NCI-H2081 (cell line): Measurements from ENCODE around the gene RNF2.
"Not testable (repeated sequence)": the region's sequence is repeated elsewhere in the genome, so short reads cannot be mapped to it uniquely, and the experiment has no call there.

ENCODE experiments used
- DNase-seq, 2 experiments: peaks; one replicate each; lab custom pipeline; 2025; lab: John Stamatoyannopoulos, UW

RNF2 gene

DNA sequence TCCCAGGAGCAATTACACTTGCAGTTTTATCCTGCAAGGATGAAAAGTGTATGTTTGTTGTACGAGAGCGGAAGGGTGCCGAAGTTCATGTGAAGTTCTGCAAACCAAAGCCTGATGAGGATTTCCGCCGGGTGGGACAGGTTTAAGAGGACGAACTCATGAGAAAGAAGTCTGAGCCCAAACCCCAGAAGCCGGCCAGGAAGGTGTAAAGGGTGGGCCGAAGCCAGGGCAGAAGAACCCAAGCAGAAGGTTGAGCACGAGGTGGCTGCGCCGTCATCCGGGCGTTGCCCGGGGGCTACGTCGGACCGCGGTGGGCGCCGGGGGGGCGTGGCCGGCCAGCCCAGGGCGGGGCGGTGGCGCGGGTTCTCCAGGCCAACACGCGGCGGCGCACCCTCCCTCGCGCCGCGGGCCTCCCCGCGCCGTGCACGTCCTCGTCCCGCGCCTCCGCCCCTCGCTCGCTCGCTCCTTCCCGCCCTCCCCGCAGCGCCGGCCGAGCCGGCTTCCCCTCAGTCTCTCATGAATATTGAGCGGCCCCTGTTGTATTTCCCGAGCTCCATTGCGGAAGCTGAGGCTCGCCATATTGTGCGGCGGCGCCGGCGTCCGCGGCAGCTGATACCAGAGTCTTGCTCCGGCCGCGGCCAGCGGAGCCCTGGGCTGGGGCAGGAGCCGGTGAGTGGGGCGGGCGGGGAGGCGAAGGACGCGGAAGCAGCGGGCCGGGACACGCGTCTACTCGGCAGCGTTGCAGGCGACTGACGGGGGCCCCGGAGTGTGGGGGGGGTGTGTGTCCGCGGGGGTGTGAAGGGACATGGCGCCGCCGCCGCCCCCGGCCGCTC lies at the start of gene RNF2:
Gene RNF2 (plus strand): TSS at position 578 of the 833 bp plus-strand sequence. CDS start 41,996 bp downstream, outside the sequence.
- peak; percentile 80 to 84 for DNase-seq

DNA sequence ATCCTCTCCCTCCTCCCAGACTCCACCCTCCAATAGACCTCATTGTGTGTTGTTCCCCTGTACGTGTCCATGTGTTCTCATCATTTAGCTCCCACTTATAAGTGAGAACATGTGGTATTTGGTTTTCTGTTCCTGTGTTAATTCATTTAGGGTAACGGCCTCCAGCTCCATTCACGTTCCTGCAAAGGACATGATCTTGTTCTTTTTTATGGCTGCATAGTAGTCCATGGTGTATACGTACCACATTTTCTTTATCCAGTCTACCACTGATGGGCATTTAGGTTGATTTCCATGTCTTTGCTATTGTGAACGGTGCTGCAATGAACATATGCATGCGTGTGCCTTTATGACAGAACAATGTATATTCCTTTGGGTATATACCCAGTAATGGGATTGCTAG lies 45.4 kb upstream of the RNF2 start:
- DNase-seq: not testable (repeated sequence)

DNA sequence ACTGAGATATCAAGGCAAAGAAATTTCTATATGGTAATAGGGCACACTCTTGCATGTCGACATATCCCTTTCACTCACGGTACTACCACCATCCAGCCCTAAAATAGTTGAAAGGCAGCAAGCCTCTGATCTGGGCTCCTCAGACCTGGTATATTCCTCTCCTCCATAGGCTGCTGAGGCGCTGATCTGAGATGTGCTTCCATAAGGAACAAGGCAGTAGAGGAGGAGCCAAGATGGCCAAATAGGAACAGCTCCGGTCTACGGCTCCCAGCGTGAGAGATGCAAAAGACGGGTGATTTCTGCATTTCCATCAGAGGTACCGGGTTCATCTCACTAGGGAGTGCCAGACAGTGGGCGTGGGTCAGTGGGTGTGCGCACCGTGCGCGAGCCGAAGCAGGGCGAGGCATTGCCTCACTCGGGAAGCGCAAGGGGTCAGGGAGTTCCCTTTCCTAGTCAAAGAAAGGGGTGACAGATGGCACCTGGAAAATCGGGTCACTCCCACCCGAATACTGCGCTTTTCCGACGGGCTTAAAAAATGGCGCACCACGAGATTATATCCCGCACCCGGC lies 44.0 kb upstream of the RNF2 start:
- DNase-seq: not testable (repeated sequence)

- peak; percentile 86 to 98 for DNase-seq
Measured at GRCh38 chr1:185008838-185009237, 36.5 kb upstream of the RNF2 start.

GRCh38 chr1:185010361-185010760 lies 35.0 kb upstream of the RNF2 start:
- no peak for DNase-seq

DNA sequence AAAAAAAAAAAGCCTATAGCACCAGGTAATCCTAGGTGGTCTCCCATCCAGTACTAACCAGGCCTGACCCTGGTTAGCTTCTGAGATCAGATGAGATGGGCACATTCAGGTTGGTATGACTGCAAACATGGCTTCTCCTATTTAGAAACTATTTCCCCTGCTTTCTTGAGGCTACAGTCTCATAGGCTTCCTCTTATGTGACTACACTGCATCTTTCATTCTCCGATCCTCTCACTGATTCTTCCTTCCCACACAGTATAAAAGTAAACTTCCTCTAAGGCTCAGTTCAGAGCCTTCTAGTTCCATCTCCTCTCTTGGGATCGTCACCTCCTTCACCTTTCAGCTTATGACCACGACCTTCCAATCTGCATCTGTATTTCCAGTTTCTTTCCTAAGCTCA lies 30.4 kb upstream of the RNF2 start:
- DNase-seq: no peak

GRCh38 chr1:185015631-185016030 lies 29.7 kb upstream of the RNF2 start:
- DNase-seq: no peak

- DNase-seq: no peak
Measured at GRCh38 chr1:185016880-185017279, 28.5 kb upstream of the RNF2 start.

DNA sequence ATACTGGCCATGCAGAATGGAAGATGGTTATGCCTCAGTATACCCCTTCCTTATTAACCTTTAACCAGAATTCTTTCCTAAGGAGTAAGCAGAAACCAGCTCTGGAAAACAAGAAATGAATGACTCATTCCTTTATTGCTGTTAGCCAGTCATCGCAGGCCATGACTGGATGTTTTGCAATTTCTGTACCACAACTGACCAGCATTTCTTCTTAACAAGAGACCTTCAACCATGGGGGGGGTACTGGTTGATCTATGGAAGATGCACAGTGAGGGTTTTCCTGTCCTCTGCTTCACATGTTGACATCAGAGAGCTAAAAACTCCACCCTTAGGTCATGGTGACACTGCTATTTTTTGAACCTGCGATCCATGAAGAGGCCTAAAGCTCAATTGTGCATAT lies 28.0 kb upstream of the RNF2 start:
- DNase-seq: no peak

DNA sequence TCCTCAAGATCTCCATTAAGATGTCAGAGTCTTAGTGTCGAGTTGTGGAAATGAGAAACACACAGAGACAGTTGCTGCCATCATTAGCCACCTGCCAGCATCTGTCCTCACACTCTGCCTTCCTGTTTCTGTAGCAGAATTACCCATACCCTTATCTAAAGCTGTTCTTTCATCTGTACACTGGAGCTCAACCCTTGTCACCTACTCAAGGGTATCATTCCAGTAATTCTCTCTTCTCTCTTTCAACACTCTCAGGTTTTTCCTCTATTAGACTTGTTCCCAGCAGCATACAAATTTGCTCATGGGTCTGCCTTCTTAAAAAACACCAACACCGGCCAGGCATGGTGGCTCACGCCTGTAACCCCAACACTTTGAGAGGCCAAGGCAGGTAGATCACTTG lies 27.4 kb upstream of the RNF2 start:
- no peak for DNase-seq

- no peak for DNase-seq
Measured at GRCh38 chr1:185027252-185027882, 18.0 kb upstream of the RNF2 start.

DNA sequence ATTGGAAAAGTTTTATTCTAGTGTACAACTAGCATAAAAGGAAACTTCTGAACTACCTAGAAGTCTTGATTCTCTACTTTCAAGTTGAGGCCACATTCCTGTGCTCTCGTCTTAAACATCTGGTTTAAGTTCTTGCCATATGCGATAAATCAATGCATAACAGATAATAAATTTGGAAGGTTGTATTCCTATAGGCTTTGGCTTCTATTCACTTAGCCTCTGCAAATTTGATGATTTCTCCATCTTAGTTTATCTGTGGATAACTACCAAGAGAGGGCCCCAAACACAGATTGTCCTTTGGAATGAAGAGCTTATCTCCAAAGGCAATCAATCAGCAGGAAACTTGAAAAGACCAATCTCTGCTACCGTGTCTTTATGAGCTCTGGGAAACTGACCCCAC lies 11.7 kb upstream of the RNF2 start:
- DNase-seq: no peak

DNA sequence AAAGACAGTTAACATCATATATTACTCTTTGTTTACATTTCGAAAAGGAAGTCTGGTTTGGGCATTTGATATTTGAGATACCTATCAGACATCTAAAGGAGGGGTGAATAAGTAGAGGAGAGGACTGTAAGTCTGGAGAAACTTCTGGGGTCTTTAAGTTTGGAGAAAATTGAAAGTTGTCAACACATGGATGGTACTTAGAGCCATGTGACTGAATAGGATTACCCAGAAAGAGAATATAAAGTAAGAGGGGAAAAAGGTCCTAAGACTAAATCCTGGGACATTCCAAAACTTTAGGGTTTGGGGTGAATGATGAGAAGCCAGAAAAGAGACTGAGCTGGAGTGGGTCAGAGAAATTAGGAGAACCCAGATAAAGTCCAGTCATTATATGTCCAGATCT lies 10.1 kb upstream of the RNF2 start:
- DNase-seq: no peak

GRCh38 chr1:185038813-185039376 lies 6.5 kb upstream of the RNF2 start:
- DNase-seq: no peak

DNA sequence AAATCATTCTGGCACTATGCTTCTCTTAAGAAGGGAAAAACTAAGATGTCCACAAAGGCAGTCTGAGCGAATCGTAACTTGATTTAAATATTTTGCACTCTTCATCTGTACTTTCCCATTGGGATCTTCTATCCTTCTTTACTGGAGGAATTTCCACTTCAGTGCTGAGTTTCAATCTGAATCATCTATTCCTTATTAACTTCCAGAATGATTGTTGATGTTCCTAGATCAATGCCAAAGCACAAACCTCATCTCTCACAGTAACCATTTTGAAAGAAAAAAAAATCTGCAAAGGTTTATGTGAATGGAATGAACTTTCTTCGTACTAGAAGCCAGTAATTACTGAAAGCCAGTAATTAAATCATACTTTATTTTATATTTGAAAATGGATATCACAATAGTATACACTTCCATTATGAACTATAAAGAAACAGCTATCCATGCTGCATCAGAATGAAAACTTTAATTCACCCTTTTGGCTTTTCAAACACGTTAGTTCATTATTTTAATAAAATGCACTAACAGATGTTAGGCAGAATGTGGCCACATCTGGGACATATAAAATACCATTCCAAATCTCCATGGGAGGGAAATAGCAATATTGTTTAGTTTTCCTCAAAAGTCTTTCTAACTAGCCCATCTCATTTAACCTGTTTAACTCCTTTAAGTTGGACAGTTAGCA lies 5.5 kb upstream of the RNF2 start:
- DNase-seq: no peak

DNA sequence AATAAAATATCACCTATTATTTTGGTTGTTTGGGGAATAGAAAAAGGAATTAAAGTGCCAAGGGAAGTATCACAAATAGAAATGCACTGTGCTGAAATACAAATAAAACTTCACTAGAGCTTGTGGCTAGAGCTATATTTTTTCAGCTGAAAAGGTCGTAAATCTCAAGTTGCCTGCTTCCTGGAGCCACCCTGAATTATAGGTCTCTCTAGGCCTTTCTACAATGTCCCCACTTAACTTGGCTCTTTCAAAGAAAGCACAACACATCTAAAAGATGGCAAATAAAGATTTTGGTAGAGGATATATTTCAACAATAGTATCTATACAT lies 5.0 kb upstream of the RNF2 start:
- DNase-seq: peak in 1 of 2 experiments; percentile 20

GRCh38 chr1:185041742-185042141 lies 3.6 kb upstream of the RNF2 start:
- DNase-seq: no peak

DNA sequence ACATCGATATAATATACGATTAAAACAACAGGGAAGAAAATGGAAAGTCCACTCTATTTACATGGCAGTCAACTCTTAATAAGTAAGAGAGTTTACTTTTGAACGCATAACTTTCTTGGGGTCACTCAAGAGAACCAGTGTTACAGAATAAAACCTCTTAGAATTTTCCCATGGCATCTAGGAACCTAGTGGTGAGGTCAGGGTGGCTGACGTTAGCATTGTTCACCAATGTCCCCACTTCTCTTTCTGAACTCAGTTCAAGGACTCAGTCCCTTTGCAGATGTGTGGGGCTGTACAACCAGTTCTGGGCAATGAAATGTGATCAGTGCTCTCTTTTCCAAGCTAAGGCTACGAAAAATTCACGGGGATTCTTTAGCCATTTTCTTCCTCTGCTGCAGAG lies 2.6 kb upstream of the RNF2 start:
- no peak for DNase-seq

DNA sequence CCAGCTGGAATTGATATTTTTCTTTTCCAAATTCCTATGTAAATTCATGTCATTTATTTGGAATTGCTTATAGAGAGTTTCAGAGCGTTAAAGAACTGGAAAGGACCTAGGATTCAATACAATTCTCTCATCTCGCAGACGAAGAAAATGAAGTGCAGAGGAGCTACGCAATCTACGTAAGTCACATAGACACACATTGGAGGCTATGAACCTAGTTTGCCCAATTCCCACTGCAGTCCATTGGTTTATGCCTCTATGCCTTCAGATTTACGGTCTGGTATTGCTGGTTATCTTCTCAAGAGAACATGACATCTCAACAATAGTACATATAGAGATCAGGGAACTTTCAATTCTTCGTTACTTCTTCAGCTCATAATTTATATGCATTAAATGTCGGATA lies 971 bp upstream of the RNF2 start:
- no peak for DNase-seq

DNA sequence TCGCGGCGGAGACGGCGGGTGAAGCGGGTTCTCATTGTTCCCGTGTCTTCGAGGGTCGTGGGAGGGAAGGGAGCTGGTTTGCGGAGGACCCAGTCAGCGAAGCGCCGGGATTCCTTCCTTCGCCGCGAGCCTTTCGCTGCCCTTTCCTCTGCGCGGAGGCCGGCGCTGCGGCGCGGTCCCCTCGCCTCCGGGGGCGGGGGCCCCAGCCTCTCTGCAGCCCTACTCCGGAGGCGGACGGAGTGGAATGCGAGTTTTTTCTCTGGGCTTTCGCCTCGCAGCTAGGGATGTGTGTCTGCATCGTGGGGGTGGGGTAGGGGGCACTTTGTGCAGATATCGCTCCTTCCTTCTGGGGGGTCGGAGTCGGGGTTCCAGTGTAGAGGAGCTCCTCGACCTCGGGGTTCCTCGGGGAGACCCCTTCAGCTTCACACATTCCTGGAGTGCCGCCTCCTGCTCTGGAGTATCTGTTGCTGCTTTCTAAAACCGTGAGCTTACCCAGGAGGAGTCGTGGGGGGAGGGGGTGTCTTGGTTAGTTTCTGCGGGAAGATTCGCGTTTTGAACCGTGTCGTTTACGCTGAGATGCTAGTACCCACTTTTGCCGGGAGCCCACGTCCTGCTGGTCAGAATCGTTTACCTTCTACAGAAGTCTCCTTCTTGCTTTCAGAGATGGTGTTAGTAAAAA lies 595 bp downstream of the RNF2 start:
- DNase-seq: peak in 1 of 2 experiments; percentile 50

DNA sequence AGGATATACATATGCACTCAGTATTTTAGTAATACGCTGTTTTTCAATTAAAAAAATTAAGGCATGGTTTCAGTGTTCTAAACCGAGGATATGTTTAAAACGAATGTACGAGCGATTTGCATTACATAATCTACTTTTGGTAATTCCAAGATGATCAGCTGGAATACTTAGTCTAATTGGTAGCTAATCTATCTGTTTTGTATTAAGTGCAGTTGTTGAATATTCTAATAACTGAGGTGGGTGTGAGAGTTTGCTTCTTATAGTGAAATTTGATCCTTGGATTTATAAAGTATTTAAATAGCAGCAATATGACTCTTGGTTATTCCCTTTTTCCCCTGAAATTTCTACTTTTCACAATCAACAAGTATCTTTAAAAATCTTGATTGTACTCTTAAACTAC lies 1.3 kb downstream of the RNF2 start:
- DNase-seq: no peak

- DNase-seq: no peak
Measured at GRCh38 chr1:185049670-185050069, 4.3 kb downstream of the RNF2 start.
